OCI-LY7 (cell line): ENCODE measurements around the gene FRAS1.

Experiments used
- EZH2phosphoT487 ChIP-seq: fragments of 200-600 bp; sonication (generic); IDR thresholded peaks from 2 replicates; pipeline ENCODE4 v1.6.1; 2018; ENCODE audit warnings: low read depth, borderline replicate concordance, mild to moderate bottlenecking, mixed run types, antibody characterized with exemption, low read length, moderate library complexity, mixed read lengths
- TF ChIP-seq, protein P1 (sequence below): fragments of 200-600 bp; sonication (generic); conservative IDR thresholded peaks from 2 replicates; pipeline ENCODE4 v1.5.1; 2014; ENCODE audit warnings: mild to moderate bottlenecking, antibody characterized with exemption, low read length, moderate library complexity, mixed read lengths

DNA sequence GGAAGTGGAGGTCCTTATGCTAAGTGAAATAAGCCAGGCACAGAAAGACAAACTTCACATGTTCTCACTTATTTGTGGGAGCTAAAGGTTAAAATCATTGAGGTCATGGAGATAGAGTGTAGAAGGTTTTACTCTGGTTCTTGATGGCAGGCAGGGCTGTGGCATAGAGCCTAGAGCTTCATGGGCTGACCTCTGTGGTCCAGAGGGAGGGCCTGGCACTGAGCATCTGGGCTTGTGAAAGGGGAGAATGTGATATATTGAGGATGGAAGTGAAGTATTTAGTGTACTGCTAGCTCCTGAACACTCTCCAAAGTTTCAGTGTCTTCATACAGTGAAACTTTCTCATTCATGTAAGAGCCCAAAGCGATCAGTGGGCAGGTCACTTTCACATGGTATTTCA, 423.2 kb downstream of the FRAS1 start:
- TF ChIP-seq, protein P1, sequence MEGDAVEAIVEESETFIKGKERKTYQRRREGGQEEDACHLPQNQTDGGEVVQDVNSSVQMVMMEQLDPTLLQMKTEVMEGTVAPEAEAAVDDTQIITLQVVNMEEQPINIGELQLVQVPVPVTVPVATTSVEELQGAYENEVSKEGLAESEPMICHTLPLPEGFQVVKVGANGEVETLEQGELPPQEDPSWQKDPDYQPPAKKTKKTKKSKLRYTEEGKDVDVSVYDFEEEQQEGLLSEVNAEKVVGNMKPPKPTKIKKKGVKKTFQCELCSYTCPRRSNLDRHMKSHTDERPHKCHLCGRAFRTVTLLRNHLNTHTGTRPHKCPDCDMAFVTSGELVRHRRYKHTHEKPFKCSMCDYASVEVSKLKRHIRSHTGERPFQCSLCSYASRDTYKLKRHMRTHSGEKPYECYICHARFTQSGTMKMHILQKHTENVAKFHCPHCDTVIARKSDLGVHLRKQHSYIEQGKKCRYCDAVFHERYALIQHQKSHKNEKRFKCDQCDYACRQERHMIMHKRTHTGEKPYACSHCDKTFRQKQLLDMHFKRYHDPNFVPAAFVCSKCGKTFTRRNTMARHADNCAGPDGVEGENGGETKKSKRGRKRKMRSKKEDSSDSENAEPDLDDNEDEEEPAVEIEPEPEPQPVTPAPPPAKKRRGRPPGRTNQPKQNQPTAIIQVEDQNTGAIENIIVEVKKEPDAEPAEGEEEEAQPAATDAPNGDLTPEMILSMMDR: no peak
- TF ChIP-seq EZH2phosphoT487: no peak
